GM12801 (cell line): ENCODE data around the gene GALNT13.

Experiments used
- CTCF ChIP-seq: IDR thresholded peaks from one replicate; pipeline ENCODE4 v1.5.1; 2011; ENCODE audit warnings: control low read depth; ENCODE audit not compliant: insufficient read length; ENCODE audit errors: extremely low read depth

GALNT13 gene

GRCh38 chr2:153953761-153954160, 82.0 kb downstream of the GALNT13 start:
- TF ChIP-seq CTCF = no peak

- TF ChIP-seq CTCF = no peak
Measured at GRCh38 chr2:153963256-153963655, 91.5 kb downstream of the GALNT13 start.

GRCh38 chr2:153967248-153967973, 95.7 kb downstream of the GALNT13 start:
- TF ChIP-seq CTCF = no peak

- no peak for TF ChIP-seq CTCF
Measured at GRCh38 chr2:153971250-153971649, 99.5 kb downstream of the GALNT13 start.

GRCh38 chr2:153971855-153972254, 100.1 kb downstream of the GALNT13 start:
- TF ChIP-seq CTCF = no peak

- TF ChIP-seq CTCF = no peak
Measured at GRCh38 chr2:153972412-153972811, 100.7 kb downstream of the GALNT13 start.

- TF ChIP-seq CTCF = no peak
Measured at GRCh38 chr2:153986488-153987229, 114.9 kb downstream of the GALNT13 start.
